ENCODE results near the gene SDR42E1. TPM values are rescaled to one million over a fixed set of nuclear protein-coding genes. Genes with fewer than 3 reads are reported as not detected.

SDR42E1 gene
- total and polyA plus RNA-seq, 3 donors from 2014 or later, result 6.5 to 10.1 (median 6.9) TPM

GRCh38 chr16:82033683-82034300, 22.5 kb upstream of the SDR42E1 start:
- TF ChIP-seq POLR2A (IDR thresholded peaks at IDR 0.05), result no peak
- TF ChIP-seq CTCF (IDR thresholded peaks at IDR 0.05), result no peak
- Histone ChIP-seq H3K4me1 (no peaks in the 10 kb centered on the region), H3K4me3 (no peak overlapping the region), H3K36me3 (ENCODE audit: low read depth, missing control alignments) (no peaks in the 10 kb centered on the region), H3K27me3 (no peaks in the 10 kb centered on the region), H3K9me3 (no peaks in the 10 kb centered on the region), H3K27ac (no peak overlapping the region)
- DNase-seq, result no peak
- WGBS, 2 donors, result 68 to 78% methylated on average over 8 of the region's 8 CpGs
- intact Hi-C loops (cut with DNase I; ENCODE audit: low total_unique reads), result loop anchor here (2.0 kb wide), 1 partner anchor 31 kb away; no protein-coding TSS in a partner anchor

GRCh38 chr16:82033006-82033405, 21.7 kb upstream of the SDR42E1 start:
- Histone ChIP-seq H3K27ac (no peak overlapping the region), H3K36me3 (ENCODE audit: low read depth, missing control alignments) (no peaks in the 10 kb centered on the region), H3K4me3 (no peak overlapping the region), H3K9me3 (no peaks in the 10 kb centered on the region), H3K4me1 (no peaks in the 10 kb centered on the region), H3K27me3 (no peaks in the 10 kb centered on the region)
- no peak for DNase-seq
- intact Hi-C loops (cut with DNase I; ENCODE audit: low total_unique reads), result no loop called here
- 73 to 78% methylated on average over 3 to 6 of the region's 6 CpGs for WGBS, 2 donors
- TF ChIP-seq POLR2A (IDR thresholded peaks at IDR 0.05) (no peak), CTCF (IDR thresholded peaks at IDR 0.05) (no peak)

- no peak for TF ChIP-seq POLR2A (IDR thresholded peaks at IDR 0.05)
- peak in 2 of 3 experiments; percentile 26 to 32 for TF ChIP-seq CTCF (IDR thresholded peaks at IDR 0.05)
- no peaks in the 10 kb centered on the region for H3K36me3 ChIP-seq (ENCODE audit: low read depth, missing control alignments)
- no peak for DNase-seq
- 66 to 68% methylated on average over 13 of the region's 13 CpGs for WGBS, 2 donors
- H3K4me1 ChIP-seq, result no peaks in the 10 kb centered on the region
- H3K9me3 ChIP-seq, result no peaks in the 10 kb centered on the region
- no peak overlapping the region for H3K4me3 ChIP-seq
- intact Hi-C loops (cut with DNase I; ENCODE audit: low total_unique reads), result no loop called here
- no peaks in the 10 kb centered on the region for H3K27me3 ChIP-seq
- H3K27ac ChIP-seq, result no peak overlapping the region
Observed at GRCh38 chr16:82031116-82032084, 20.1 kb upstream of the SDR42E1 start.

GRCh38 chr16:82027629-82028064, 16.4 kb upstream of the SDR42E1 start:
- no peak for DNase-seq
- TF ChIP-seq CTCF (IDR thresholded peaks at IDR 0.05) (no peak), POLR2A (IDR thresholded peaks at IDR 0.05) (no peak)
- Histone ChIP-seq H3K9me3 (no peaks in the 10 kb centered on the region), H3K27me3 (no peaks in the 10 kb centered on the region), H3K27ac (no peak overlapping the region), H3K36me3 (ENCODE audit: low read depth, missing control alignments) (no peaks in the 10 kb centered on the region), H3K4me3 (no peak overlapping the region), H3K4me1 (no peaks in the 10 kb centered on the region)
- WGBS, 2 donors, result 66 to 76% methylated on average over 7 of the region's 7 CpGs
- intact Hi-C loops (cut with DNase I; ENCODE audit: low total_unique reads), result no loop called here

Data from testis (tissue), 3 donors.